ENCODE results near the gene C1orf216.
"Not testable (repeated sequence)": the region's sequence is repeated elsewhere in the genome, so short reads cannot be mapped to it uniquely, and the experiment has no call there.

Gene C1orf216

DNA sequence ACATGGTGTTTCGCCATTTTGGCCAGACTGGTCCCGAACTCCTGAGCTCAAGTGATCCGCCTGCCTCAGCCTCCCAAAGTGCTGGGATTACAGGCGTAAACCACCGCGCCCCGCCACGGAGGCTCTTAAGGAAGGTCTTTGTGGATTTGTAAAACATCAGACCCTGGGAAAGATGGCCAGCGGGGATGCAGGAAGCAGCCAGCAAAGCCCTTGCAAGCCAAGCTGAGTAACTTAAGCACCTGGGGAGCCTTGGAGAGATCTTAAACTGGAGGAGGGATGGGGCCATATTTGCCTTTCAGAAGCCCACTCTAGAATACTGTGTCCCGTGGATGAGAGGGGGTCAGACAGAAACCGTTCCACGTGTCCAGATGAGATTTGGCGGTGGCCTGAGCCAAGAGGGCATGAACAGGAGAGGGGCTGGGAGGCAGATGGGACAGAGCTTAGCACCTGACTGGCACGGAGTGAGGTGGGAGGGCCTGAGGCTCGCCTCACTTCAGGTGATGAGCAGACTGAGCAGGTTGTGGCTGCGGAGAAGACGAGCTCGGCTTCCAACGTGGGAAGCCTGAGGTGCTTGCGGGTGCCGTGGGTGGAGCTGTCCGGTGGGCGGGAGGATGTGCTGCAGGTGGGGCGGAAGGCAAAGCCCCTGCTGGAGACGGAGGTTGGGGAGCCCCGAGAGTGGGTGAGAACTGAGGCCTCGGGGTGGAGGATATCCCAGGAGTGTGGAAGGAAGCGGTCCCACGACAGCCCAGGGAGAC is 11.7 kb downstream of the C1orf216 start:
- DNase-seq (ENCODE audit: low read depth) = no peak

DNA sequence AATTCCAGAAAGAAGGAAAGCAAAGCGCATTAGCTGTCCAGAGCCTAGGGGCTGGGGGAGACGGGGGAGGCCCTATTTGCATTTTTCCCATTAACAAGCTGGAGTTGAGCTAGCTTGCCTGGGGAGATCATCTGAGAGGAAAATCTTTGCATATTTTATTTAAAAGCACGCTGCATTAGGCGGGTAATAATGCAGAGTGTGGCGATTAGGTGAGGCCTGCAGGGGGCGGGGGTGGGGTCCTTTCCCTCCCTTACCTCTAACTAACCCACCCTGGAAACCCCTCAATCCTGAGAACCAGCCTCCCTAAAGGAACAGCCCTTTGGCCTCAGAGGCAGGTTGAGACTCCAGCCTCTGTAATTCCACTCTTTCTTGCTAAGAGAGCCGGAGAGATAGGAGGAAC is 16.2 kb downstream of the C1orf216 start:
- DNase-seq (ENCODE audit: low read depth) = no peak

- peak; percentile 25 for DNase-seq (ENCODE audit: low read depth)
Observed at GRCh38 chr1:35699152-35699551, 19.5 kb downstream of the C1orf216 start.

- DNase-seq (ENCODE audit: low read depth) = no peak
Observed at GRCh38 chr1:35692317-35692716, 26.4 kb downstream of the C1orf216 start.

DNA sequence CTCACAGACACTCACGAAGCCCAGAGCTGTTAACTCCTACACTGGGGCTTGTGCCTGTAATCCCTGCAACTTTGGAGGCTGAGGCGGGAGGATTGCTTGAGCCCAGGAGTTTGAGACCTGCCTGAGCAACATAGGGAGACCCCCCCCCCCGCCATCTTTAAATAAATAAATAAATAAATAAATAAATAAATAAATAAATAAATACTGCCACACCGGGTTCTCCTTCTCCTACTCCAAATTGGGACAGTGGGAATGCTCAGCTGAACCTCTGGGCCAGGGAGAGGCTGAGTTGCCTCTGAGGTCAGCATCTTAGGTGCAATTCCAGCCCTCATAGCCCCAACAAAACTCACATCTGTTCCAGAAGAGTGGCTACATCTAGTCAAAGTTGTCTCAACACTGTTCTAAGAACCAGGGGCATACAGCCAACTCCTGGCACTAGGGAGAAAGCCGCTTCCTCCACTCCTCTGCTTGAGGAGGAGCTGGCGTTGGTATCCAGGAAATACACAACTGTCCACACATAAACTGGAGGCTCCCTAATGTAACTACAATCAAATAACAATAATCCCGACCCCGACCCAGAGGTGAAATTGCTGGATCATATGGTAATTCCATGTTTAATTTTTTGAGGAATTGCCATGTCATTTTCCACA is 27.0 kb downstream of the C1orf216 start:
- DNase-seq (ENCODE audit: low read depth) = no peak

DNA sequence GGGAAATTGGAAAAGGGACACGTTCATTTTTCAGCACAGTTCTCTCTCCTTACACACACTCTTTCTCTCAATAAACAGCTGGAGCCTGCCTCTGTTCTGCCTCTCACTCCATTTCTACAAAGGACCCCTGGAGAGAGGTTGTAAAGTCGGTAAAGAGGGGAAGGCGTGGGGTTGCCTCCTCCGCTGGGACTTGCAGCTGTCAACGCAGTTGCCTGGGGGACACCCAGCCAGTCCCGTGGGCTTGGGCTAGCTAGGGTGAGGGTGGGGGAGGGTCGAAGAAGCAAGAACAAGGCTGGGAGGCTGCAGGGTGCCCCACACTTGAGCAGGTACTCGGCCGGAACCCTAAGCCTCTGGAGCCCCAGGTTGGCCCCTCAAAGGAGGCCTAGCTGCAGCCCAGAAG is 27.6 kb downstream of the C1orf216 start:
- no peak for DNase-seq (ENCODE audit: low read depth)

DNA sequence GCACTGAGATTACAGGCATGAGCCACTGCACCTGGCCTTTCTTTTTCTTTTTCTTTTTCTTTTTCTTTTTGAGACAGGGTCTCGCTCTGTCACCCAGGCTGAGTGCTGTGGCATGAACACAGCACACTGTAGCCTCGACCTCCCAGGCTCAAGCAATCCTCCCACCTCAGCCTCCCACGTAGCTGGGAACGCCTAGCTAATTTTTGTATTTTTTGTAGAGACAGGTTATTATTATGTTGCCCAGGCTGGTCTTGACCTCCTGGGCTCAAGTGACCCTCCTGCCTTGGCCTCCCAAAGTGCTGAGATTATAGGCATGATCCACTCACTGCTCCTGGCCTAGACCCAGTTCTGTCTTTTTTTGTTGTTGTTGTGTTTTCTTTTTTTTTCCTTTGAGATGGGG is 28.6 kb downstream of the C1orf216 start:
- not testable (repeated sequence) for DNase-seq (ENCODE audit: low read depth)

DNA sequence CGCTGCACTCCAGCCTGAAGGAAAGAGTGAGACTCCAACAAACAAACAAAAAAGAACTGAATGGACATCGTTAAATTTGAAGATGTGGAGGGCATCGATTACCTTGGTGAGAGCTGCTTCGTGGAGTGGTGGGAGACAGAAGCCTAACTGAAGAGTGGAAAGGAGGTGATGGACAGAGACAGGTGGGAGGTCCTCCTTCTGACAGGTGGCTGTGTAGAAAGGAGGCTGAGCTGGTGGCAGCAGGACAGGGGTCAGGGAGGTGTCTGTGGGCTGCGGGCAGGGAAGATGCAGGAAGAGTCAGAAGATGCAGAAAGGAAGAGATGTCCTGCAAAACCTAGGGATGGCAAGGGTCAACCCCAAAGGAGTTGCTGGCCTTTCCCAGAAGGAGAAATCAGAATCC is 30.5 kb downstream of the C1orf216 start:
- DNase-seq (ENCODE audit: low read depth) = no peak

DNA sequence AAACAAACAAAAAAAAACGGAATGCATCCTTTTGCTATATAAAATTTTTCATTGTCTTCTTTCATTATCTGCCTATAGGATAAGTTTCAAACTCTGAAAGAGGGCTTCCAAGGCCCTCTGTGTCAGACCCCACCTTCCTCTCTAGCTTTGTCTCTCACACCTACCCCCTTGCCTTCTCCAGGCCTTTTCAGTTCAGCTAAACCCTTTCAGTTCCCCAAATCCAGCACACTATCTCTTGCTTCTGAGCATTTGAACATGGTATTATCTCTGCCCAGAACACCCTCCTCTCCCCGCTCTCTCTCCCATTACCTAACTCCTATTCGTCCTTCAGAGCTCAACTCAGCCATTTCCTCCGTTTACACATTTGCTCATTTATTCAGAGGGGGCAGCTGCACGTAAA is 35.7 kb downstream of the C1orf216 start:
- DNase-seq (ENCODE audit: low read depth) = no peak

DNA sequence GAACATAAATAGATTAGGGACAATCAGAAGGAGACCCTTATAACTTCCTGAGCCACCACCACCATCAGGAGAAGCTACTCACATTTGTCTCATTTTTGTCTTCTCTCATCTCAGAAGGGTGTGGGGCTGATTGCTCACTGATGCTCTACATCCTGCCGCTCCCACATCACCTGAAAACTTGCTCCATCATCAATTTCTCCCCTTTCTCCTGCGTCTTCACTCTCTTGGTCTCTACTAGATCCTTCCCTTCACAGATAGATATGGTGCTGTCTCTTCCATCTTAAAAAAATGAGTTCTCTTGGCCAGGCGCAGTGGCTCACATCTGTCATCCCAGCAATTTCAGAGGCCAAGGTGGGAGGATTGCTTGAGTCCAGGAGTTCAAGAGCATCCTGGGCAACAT is 38.4 kb downstream of the C1orf216 start:
- DNase-seq (ENCODE audit: low read depth) = no peak

DNA sequence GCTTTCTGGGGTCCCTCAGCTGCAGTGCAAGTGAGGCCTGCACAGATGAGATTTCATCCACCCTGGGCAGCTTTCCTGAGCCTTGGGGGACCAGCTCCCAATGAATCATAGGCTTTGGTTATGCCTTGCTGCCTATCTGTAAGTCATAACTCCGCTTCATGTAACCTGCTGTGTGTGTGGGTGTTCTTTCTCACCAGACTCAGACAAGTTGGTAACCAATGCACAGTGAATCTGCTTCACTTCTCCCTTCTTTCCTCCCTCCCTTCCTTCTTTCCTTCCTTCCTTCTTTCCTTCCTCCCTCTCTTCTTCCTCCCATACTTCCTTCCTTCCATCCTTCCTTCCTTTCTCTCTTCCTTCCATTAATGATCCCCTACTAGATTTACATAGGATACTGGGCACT is 42.9 kb downstream of the C1orf216 start:
- DNase-seq (ENCODE audit: low read depth) = no peak

GRCh38 chr1:35674111-35674510 is 44.6 kb downstream of the C1orf216 start:
- no peak for DNase-seq (ENCODE audit: low read depth)

DNA sequence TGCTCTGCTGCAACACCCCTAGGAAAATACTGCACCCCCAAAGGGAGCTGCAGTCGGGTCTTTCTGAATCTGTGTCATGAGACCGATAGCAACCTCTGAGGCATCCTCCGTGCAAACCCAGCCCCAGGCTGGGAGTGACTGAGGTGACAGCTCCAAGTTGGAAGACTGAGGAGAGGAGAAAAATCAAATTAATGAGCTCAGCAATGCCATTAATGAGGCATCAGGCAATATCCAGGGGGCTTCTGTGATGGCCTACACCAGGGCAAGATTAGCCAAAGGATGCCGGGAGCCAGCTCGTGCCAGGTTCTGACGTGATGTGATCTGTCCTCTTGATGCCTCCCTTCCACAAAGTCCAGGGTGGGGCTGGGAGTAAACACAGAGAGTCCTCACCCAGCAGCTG is 46.6 kb downstream of the C1orf216 start:
- DNase-seq (ENCODE audit: low read depth) = no peak

- DNase-seq (ENCODE audit: low read depth) = no peak
Observed at GRCh38 chr1:35668506-35668905, 50.2 kb downstream of the C1orf216 start.

DNA sequence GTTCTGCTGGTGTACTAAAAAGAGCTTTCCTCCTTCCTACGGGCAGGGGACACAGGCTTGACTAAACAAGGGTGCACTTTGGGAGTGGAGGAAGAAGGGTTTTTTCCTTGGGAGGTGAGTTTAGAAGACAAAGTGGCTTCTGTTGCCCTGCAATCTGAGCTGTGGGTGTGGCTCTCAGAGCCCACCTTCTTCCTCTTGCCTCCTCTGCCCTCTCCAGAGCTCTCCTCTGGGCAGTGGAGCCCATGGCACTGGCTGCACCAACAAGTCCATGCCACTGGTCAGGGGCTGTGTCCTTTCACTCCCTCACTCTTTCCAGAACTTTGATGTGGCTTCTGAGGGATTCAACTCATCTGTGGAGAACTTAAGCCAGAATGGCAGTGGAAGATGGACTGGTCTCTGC is 51.8 kb downstream of the C1orf216 start:
- DNase-seq (ENCODE audit: low read depth) = no peak

DNA sequence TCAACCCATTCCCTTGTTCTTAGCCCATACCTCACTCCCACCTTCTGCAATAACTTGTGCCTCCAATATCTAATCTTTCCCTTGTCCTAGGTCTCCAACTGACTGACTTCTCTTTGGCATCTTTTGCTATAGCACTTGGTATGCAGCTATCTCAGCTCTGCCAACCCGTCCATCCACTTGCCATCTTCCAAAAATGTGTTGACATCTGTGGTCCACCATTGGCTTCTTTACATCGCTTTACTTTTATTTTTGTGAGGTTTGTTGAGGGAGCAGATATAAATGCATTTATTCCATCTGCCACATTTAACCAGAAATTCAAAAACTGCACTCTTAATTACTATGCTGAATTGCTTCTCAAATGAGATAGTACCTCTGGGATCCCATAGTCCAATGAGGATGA is 52.5 kb downstream of the C1orf216 start:
- DNase-seq (ENCODE audit: low read depth) = no peak
